NCI-H1436 treated with DMSO at 0.1 percent for 48 hours (cell line): ENCODE results near the gene VCP.
A peak's percentile ranks its signal among the peaks of the same experiment; 100 is the strongest.

Experiments used
- DNase-seq: peaks from one replicate; lab custom pipeline; 2025; lab: John Stamatoyannopoulos, UW

The VCP gene

DNA sequence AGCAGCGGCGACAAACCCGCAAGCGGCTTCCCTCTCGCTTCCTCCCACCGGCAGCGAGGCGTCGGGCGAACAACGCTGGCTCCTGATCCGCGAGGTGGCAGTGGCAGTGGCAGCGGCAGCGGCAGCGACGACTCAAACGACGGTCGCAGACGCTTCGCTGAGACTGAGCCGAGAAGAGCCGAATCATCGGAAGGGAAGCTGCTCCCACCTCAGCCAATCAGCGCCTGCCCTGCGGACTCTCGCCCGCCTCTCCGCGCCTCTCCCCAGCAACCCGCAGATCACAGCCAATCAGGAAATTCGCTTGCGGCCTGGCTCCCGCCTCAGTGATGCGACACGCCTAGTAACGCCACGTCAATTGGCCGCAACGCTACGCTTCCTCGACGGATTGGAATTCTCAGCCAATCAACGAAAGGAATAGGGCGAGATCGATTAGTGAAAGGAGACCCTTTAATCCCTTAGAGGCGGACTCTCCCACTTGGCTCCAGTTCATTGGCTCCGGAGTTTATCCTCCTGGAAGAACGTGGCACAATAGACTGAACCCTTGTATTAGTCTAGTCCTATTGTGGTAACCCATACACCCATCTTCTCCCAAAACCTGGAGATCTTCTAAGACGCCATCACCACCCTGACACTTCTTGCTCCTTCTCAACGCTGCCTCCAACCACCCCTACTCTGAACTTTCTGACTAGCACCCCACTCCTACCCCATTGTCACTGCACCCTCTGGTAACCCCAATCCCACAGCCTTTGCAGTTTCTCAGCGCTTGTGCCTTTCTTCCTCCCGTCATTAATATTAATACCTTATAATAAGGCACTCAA, at the start of gene VCP:
Gene VCP, minus strand, starts transcription at position 165 of the 818 bp plus-strand sequence. CDS start 272 bp downstream, outside the sequence.
- DNase-seq: peak; percentile 95

DNA sequence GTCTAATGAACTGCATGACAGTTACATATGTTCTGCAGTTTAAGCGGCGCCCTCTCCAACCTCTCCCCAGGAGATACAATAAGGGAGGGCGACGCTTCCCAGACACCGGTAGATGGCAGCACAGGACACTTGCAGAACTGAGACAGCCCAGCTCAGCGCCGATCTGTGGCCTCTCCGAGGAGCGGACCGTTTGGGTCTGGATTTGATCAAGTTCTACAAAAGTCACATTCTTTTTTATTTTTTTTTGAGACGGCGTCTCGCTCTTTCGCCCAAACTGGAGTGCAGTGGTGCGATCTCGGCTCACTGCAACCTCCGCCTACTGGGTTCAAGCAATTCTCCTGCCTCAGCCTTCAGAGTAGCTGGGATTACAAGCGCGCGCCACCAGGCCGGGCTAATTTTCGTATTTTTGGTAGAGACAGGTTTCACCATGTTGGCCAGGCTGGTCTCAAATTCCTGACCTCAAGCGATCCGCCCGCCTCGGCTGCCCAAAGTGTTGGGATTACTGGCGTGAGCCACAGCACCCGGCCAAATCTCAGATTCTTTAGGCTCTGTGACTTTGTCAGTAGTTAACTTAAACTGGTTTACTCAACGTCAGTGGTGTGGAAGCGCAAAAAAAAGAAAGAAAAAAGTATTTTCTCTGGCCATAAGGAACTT, 44.6 kb upstream of the VCP start:
- peak; percentile 64 for DNase-seq

DNA sequence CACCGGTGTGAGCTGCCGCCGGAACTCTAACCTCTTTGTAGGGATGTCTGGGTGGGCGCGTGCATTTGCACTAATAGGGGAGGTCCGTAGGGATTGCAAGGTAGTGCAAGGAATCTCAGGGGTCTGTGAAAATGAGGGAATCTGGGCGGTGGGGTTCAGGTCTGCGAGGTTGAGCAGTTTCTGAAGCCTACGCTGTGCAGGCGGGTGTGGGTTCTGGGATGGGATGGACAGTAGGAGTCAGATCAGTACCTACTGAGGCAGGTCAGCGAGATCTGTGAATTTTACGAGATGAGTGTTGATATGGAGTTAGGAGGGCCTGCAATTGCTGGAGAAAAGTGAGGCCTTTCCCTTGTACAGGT, 44.1 kb upstream of the VCP start:
- DNase-seq: no peak

DNA sequence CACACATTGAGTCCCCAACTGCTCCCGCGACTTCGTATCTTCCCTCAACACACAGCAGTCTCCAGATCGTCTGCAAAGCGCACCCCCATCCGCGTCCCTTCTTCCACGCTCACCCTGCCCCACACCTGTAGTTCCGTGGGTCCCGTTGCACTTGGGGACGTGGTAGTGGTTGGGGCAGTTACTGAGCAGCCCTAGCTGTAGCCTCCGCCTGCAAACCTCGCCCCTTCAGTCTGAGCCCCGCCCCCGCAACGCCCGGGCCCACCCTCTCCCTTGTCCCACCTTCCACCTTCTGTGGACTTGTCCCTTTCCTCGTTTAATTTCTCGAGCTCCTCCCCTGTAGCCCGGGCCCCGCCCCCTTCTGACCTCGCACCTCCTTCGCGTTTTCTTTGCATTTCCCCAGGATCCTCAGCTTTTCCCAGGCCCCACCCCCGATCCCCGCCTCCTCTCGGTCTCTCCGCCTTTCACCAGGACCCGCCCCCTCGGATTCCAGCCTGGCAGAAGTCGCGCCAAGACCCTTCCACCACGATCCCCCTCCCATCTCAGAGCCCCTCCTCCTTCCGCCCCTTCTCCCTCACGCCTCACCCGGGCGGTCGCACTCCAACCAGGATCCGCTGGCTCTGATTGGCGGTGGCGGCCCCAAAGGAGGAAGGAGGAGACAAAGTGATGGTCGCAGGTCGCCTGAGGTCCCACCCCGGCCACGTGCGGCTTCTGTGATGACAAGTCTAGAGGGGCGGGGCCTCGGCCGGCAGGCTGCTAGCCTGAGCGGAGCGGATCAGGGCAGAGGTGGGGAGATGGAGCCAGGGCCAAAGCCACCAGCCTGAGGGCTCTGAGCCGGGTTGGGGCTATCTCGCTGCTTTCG, 43.5 kb upstream of the VCP start, which contains the start of gene ATOSB:
Gene ATOSB, minus strand, starts transcription at position 183 of the 859 bp plus-strand sequence. CDS start 7,588 bp downstream, outside the sequence.
- peak; percentile 85 for DNase-seq

DNA sequence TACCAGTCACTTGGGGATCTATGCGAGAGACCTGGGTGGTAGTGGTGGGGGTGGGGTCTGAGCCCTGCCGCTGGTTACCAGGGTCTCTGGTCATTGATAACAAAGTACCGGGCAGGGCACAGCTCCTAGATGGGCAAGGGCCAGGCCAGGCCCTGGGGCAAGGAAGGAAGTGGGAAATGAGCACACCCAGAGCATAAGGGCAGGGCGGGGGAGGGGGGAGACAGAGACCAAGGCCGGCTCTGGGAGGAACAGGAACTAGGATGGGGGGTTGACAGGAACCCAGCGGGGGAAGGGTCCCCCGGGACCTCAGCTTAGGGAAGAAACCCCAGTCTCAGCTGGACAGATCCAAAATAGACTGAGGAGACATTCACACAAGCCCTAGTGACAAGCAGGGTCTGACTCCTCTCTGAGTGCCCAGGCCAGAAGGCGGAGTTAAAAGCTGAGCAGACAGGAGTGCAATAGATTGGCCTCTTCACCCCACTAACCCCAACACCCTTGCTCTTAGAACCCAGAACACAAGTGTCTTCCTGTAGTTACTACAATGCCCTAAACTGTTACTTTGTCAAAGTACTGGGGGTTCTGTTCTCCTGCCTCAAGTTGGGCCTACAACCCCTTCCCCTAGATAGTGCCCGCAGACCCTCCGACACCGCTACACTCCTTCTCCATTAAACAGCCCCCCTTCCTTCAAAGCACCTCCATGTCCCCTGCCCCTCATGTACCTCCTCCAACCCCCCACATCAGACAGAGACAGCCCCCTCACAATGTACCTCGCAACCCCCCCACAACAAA, 42.6 kb upstream of the VCP start:
- no peak for DNase-seq

DNA sequence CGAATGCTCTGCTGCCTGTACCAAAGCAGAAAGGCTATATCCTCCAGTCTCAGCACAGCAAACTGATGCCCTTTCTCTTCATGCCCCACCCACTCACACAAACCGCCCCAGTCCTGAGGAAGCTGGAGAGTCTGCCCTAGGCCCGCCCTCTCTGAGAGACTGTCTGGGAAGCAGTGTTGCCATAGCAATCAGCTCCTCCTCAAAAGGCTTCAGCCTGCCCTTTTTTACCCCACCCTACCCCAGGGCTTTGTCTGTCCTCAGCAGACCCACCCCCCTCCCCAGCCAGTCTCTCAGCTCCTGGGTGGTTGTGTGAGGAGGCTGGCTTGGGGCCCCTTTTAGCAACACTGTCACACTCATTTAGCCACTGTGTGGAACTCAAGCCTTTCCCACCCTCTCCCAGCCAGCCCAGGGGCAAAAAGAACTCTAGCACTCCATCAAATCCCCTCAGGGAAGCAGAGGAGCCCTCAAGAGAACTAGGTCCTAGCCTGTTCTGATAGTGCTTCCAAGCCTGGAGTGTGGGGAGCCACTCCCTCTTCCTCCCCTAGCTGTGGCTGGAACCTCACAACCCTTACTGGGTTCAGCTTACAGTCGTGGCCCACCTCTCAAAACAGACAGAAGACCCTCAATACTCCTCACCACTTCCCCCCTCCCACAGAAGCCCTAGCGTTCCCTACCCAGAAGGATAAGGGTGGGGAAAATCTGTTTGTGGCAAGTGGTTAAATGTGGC, 41.9 kb upstream of the VCP start:
- peak; percentile 79 for DNase-seq

DNA sequence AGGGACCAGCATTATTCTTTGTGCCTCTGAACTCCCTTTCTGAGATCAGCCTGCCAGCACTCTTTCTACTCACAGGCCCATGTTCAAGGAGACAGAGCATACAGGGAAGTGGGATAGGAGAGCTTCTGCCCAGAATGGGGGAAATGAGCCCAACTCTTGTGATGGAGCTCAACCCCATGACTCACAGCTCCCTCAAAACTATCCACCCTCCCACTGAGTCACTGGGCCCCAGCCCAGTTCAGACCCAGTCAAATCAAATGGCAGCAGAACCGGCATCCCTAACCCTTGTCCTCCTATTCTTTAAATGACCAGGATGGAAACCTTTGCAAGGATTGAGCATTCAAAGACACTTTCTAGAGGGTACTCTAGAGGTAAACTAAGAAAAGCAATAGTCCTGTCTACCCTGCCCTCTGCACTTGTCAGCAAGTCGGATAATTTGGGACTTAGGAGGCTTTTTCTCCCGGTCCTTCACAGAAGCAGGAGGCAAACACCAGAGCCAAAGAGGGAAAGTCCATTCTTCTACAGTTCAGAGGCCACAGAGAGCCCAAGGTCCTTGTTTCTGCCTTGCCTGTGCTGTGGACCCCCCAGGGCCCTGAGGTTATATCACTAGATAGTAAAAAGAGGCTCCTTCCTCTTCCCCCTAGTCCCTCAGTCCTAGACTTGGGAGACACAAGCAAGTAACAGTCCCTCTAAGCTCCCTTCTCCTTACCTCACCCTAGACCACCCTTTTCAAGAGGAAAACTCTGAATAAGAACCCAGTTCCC, 40.0 kb upstream of the VCP start:
- no peak for DNase-seq

DNA sequence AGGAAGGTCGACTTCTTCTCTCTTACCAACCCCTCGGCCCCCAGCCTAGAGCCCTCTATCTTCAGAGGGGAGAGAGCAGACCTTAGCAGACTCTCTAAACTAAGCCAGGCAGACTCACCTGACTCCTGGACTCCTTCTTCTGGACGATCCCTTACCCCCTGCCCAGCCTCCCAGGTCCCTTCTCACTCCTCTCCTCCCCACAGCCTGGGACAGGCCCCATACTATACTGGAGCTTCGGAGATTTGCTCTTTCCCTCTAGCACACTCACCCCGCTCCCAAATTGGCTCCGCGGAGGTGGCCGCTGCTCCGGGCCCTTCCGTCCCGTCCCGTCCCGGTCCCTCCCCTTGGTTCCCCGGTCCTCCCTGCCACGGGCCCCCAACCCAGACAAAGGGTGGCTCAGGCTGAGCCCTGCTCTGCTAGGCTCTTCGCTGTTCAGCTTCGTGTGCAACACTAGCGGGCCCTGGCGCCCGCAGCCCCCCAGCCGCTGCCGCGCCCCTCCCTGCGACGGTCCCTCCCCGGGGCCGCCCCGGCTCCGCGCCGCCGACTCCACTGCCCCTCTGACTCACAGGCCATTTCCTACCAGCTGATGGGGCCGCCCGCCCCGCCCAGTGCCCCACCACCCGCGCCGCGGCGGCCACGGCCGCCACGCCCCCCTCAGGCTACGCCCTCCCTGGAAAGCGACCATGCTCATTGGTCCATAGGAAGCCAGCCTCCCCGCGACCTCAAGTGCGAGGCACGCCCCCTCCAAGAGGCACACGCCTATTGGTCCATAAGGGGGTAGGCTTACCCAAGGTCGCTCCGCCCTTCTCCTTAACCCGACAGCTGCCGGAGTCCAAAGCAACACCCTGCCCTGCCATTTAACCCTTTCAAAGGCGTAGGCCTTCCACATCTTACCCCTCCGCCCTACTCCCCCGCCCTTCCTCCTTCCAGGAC, 38.8 kb upstream of the VCP start:
- DNase-seq: peak; percentile 92

DNA sequence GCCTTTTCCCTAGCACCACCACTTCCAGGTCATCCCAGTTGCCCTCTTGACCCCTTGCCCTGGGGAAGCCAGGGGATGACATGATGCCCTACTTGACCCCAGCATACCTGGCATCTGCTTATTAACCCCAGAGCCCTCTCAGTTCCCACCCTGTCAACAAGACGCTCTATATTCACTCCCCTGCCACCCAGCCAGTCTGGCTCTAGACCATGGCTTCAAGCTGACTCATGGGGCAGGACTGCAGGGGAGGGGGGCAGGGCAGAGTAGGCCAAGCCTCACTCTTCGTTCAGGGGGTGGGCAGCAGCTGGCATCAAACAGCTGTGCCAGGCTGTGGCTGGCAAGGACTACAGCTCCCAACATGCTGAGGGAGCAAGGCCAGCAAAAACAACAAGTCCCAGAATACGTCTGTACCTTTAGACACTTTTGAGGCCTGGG, 37.9 kb upstream of the VCP start:
- DNase-seq: no peak

DNA sequence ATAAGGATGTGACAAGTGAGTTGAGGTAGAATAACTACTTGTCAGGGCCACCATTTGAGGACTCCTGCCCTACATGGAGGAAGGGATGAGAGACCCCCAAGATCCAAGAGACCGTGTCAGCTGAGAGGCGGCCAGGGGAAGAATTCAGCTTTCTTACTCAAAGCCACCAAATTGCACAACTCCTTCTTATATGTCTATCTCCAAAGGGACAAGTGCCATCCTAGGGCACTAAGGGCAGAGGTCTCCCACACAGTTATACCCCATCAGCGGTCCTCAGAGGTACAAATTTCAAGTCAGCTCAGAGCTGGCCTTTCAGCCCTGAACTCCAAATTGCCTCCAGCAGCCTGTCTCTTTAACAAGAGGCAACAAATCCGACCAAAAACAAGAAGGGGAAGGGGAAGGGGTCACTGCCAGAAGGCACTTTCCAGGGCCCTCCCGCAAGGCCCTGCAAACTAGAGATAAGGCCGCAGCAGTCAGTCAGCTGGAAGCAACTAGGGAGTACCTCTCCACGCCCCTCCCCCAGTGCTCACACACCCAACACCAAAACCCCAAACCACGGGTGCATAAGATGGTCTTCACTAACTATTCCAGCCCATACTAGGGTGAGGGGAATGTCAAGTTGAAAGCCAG, 36.6 kb upstream of the VCP start:
- no peak for DNase-seq

DNA sequence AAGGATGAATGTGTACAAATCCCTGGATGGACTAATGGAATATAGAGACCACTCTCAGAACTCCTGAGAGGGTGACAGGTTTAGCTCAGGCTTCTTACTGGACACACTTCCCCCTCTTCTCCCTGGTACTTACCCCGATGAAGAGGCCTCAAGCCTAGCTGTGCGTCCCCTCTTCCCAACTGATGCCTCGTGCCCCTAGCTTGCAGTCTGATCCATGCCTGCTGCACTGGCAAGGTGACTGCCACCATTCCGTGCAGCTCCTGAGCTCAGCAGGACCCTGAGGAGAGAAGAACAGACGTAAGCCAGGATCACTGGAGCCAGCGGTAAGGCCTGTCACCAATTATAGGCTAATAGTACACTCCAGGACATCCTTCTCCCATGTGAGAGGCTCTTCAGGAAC, 36.0 kb upstream of the VCP start:
- DNase-seq: no peak

DNA sequence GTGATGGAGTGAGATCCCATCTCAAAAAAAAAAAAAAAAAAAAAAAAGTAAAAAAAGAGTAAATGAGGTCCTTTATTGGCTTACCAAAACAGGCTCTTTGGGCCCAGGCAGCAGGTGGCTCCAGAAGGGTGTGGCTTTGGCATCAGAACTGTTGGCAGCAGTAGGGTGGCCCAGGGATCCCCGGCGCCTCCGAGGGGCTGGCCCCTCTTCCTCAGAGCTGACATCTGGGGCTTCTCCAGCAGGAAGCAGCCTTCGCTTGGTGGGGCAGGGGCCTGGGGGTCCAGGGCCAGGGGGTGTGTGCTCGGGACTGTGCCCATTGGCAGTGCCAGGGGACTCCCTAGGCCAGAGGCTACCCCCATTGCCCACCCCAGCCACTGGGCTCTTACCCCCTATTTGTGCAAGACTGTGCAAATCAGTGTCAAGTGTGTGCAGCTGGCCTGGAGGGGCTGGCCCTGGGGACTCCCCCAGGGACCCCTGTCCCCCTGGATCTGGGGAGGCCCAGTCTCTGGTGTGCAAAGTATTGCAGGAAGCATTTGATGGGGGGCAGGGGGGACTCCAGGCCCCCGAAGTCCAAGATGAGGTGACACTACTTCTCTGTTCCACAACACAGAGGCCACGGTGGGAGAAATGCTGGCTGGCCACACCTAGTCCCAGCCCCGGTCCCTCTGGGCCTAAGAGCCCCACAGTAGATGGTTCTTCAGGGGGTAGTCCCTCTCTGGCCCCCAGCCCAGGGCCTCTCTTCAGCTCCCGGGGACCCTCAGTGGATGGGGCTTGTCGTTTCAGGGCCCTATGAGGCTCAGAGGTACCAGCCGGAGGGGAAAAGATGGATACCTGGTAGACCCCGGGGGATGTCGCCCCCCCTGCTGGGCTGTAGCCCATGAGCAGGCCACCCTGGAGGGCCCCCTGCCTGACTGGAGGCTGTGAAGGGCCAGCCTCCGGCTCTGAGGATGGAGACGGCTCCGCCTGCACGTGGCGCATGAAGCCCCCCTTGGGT, 35.2 kb upstream of the VCP start:
- DNase-seq: no peak

DNA sequence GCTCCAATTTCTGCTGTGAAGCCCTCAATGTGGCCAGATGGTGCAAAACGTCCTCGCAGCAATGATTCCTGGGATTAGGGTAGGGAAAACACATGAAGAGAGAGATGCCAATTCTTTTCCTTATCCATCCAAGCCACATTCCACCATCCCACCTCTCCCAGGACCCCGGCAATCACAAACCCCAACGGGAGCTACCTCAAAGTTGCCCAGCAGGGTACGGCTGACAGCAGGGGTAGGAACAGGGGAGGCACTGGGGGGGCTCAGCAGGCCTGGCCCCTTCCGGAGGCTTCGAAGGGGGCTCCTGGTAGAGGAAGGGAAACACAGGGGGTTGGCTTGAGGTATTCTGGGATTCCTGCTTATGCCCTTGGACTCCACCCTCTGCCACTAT, 33.9 kb upstream of the VCP start:
- no peak for DNase-seq

DNA sequence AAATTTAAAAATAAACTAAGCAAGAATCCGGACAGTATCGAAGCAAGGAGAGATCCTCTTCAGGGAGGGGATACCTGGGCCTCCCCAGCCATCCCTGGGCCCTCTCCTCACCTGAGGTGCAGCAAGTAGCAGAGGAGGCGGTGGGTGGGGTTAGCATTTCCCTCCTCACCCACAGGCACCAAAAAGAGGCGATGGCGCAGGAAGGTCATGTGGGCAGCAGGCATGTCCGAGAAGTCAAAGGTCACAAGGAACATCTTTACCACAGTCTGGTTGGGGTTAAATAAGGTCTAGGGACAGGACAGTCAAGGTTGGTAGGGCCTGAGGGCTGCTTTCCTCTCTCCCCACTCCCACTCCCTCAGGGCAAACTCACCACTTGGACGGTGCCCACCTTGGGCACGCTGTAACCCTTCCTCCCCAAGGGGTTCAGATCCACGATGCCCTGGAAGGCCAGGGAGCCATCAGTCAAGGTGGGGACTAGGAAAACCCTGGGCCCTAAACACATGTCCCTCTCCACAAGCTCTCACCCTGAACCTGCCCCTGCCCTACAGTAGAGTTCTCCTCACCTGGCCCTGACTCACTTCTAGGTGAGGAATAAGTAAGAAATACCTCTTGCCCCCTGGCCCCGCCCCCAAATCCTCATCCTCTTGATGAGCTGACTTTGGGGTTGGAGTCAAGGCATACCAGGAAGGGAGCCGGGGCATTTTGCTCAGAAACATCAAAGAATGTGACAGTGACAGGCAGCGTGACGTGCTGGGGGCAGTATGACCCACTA, 33.3 kb upstream of the VCP start:
- DNase-seq: no peak

DNA sequence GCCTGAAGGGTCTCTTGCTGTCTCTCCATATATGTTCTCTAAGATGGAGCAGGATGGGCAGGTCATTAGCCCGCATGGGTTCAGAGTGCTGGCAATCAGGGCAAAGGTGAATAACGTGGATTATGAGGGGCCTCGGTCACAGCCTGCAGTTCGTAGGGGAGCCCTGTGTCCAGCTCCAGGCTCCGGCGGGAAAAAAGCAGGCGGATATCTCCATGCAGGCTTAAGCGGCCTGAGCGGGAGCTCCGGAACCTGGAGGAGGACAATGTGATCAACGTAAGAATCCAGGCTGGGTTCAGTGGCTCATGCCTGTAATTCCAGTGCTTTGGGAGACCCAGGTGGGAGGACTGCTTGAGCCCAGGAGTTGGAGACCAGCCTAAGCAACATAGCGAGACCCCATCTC, 32.7 kb upstream of the VCP start:
- no peak for DNase-seq

DNA sequence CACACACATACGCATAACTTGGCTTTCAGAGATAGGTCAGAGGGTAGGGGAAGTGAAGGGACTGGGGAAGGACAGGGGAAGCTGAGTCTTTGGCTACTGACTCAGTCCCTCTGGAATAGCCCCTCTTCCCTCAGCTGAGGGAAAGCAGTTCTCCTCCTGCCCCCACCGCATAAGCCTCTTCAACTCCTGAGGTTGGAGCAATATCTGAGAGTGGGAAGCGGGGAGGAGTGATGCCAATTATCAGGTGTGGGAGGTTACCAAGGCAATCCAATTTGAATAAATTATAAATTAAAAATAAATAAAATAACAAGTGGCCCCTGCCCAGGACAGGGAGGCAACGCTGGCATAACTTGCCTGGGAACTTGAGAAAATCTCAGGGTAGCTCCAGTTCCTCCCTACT, 32.2 kb upstream of the VCP start:
- no peak for DNase-seq
